Nephron (organoid): Measurements from ENCODE around the gene RHBDF2.
"Not testable (repeated sequence)": the region's sequence is repeated elsewhere in the genome, so short reads cannot be mapped to it uniquely, and the experiment has no call there.

Experiments
- H3K27ac Mint-ChIP-seq, 3 experiments: 2 replicates each; pipeline ENCODE4 v1.8.0; 2020; ENCODE audit warnings: mixed read lengths in 3 of 3, mild to moderate bottlenecking in 2 of 3, moderate library complexity in 1 of 3
- H3K27me3 Mint-ChIP-seq: 2 replicates; pipeline ENCODE4 v1.8.0; 2021; ENCODE audit warnings: low read depth, mild to moderate bottlenecking, moderate library complexity, mixed read lengths
- H3K36me3 Mint-ChIP-seq: 2 replicates; pipeline ENCODE4 v1.8.0; 2020; ENCODE audit warnings: low read depth, mixed read lengths
- H3K4me1 Mint-ChIP-seq: 2 replicates; pipeline ENCODE4 v1.8.0; 2020; ENCODE audit warnings: mixed read lengths
- H3K4me3 Mint-ChIP-seq, 3 experiments: 2 replicates each; pipeline ENCODE4 v1.8.0; 2020; ENCODE audit warnings: mild to moderate bottlenecking in 3 of 3, mixed read lengths in 3 of 3, moderate library complexity in 2 of 3
- H3K9me3 Mint-ChIP-seq: 2 replicates; pipeline ENCODE4 v1.8.0; 2020; ENCODE audit warnings: mixed read lengths
- TF ChIP-seq, protein P1 (sequence below), 3 experiments: fragments of 200-600 bp; sonication (generic); IDR thresholded peaks; one replicate each; pipeline ENCODE4 v1.5.0; 2021; ENCODE audit warnings: antibody characterized with exemption in 3 of 3; ENCODE audit not compliant: unreplicated experiment in 3 of 3

RHBDF2 gene

GRCh38 chr17:76512366-76513305, 11.4 kb upstream of the RHBDF2 start:
- Mint-ChIP-seq H3K4me3 (no peak overlapping the region), H3K27ac (peak overlapping the region in 2 of 3 experiments; percentile 60 to 72)
- TF ChIP-seq, protein P1, sequence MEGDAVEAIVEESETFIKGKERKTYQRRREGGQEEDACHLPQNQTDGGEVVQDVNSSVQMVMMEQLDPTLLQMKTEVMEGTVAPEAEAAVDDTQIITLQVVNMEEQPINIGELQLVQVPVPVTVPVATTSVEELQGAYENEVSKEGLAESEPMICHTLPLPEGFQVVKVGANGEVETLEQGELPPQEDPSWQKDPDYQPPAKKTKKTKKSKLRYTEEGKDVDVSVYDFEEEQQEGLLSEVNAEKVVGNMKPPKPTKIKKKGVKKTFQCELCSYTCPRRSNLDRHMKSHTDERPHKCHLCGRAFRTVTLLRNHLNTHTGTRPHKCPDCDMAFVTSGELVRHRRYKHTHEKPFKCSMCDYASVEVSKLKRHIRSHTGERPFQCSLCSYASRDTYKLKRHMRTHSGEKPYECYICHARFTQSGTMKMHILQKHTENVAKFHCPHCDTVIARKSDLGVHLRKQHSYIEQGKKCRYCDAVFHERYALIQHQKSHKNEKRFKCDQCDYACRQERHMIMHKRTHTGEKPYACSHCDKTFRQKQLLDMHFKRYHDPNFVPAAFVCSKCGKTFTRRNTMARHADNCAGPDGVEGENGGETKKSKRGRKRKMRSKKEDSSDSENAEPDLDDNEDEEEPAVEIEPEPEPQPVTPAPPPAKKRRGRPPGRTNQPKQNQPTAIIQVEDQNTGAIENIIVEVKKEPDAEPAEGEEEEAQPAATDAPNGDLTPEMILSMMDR (IDR thresholded peaks at IDR 0.05; ENCODE audit: unreplicated experiment in 3 of 3) = no peak

DNA sequence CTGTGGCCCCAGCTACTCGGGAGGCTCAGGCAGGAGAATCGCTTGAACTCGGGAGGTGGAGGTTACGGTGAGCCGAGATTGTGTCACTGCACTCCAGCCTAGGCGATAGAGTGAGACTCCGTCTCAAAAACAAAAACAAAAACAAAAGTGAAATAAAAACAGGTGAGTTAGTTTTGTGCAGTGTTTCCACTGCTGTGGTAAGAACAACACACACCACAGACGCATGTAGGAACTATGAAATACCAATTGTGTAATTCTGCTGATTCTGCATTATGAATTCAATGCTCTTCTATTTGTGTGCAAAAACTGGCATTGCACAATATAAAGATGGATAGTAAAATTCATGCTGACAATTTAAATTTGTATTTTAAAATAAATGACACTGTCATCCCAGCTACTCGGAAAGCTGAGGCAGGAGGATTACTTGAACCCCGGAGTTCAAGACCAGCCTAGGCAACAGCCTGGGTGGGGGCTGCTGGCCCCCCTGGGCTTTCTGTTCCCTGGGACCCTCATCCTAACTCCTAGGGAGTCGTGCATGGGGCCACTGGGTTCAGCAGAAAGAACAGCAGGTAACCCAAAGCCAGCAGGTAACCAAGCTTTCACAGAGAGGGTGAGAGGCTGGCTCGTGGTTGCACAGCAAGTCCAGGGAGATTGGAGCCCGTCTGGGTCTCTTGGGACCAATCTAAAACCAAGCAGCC, 10.6 kb upstream of the RHBDF2 start:
- TF ChIP-seq, protein P1 (IDR thresholded peaks at IDR 0.05; ENCODE audit: unreplicated experiment in 3 of 3) = no peak
- Mint-ChIP-seq H3K36me3 (no peaks in the 10 kb centered on the region), H3K27me3 (peaks cover 14% of the 10 kb centered on the region), H3K4me3 (no peak overlapping the region), H3K9me3 (no peaks in the 10 kb centered on the region), H3K4me1 (peaks cover 40% of the 10 kb centered on the region), H3K27ac (no peak overlapping the region)

More at GRCh38 chr17:76512366-76513305, 11.4 kb upstream of the RHBDF2 start:
- H3K36me3 Mint-ChIP-seq = no peaks in the 10 kb centered on the region
- H3K4me1 Mint-ChIP-seq = peaks cover 40% of the 10 kb centered on the region
- peaks cover 13% of the 10 kb centered on the region for H3K27me3 Mint-ChIP-seq
- no peaks in the 10 kb centered on the region for H3K9me3 Mint-ChIP-seq

DNA sequence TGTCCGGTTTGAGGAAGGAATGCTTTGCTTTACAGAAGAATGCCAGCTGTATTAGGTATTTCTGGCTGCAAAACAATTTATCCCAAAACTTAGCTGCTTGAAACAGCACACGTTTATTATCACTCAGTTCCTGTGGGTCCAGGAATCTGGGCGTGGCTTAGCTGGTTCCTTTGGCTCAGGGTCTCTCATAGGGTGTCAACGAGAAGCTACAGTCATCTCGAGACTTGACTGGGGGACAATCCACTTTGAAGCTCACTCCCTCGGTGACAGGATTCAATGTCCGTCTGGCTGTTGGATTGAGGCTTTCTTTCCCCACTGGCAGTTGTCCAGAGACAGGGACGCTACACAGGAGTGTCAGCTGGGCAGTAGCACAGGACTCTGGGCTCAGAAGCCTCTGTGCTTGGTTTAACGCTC, 9.6 kb upstream of the RHBDF2 start:
- Mint-ChIP-seq H3K36me3 (no peaks in the 10 kb centered on the region), H3K27ac (peak overlapping the region in 2 of 3 experiments; percentile 16 to 21), H3K9me3 (no peaks in the 10 kb centered on the region), H3K4me1 (peaks cover 40% of the 10 kb centered on the region), H3K4me3 (no peak overlapping the region), H3K27me3 (peaks cover 14% of the 10 kb centered on the region)
- TF ChIP-seq, protein P1 (IDR thresholded peaks at IDR 0.05; ENCODE audit: unreplicated experiment in 3 of 3) = no peak

GRCh38 chr17:76508472-76509063, 7.3 kb upstream of the RHBDF2 start:
- not testable (repeated sequence) for H3K36me3 Mint-ChIP-seq

GRCh38 chr17:76506408-76507345, 5.5 kb upstream of the RHBDF2 start:
- TF ChIP-seq, protein P1 (IDR thresholded peaks at IDR 0.05; ENCODE audit: unreplicated experiment in 3 of 3) = peak; percentile 88 to 95 (median 94)
- Mint-ChIP-seq H3K4me1 (peaks cover 22% of the 10 kb centered on the region), H3K36me3 (no peaks in the 10 kb centered on the region), H3K9me3 (no peaks in the 10 kb centered on the region), H3K27me3 (peaks cover 32% of the 10 kb centered on the region), H3K27ac (no peak overlapping the region), H3K4me3 (no peak overlapping the region)

More at GRCh38 chr17:76508472-76509063, 7.3 kb upstream of the RHBDF2 start:
- not testable (repeated sequence) for H3K9me3 Mint-ChIP-seq
- H3K4me3 Mint-ChIP-seq = peak overlapping the region in 2 of 3 experiments; percentile 0
- H3K4me1 Mint-ChIP-seq = peaks cover 26% of the 10 kb centered on the region
- peak overlapping the region in 2 of 3 experiments; percentile 19 to 52 for H3K27ac Mint-ChIP-seq
- H3K27me3 Mint-ChIP-seq = peaks cover 18% of the 10 kb centered on the region
